H1 (cell line): ENCODE measurements around the gene AANAT.

Experiments used
- JUN ChIP-seq: IDR thresholded peaks from 2 replicates; pipeline ENCODE4 v1.6.1; 2011; ENCODE audit warnings: low read depth, mild to moderate bottlenecking, improper control_type of control experiment, low read length
- POLR2A ChIP-seq, 2 experiments: IDR thresholded peaks; 1 replicate in 1 of 2; 2 replicates in 1 of 2; pipeline ENCODE4 v1.6.1; 2011; ENCODE audit warnings: low read depth in 2 of 2, low read length in 2 of 2, mild to moderate bottlenecking in 2 of 2; ENCODE audit errors: control extremely low read depth in 1 of 2
- TBP ChIP-seq: IDR thresholded peaks from 2 replicates; pipeline ENCODE4 v1.6.1; 2011; ENCODE audit warnings: low read depth, low read length, improper control_type of control experiment
- TF ChIP-seq, protein P1 (sequence below): fragments of 300-600 bp; sonication (generic); IDR thresholded peaks from 2 replicates; pipeline ENCODE4 v1.7.1; 2012; ENCODE audit warnings: low read length, moderate library complexity, mild to moderate bottlenecking, inconsistent platforms; ENCODE audit not compliant: insufficient replicate concordance
- TF ChIP-seq, protein P2 (sequence below), 3 experiments: IDR thresholded peaks; 1 replicate in 2 of 3; 2 replicates in 1 of 3; pipeline versions ENCODE4 v1.5.1 to v1.6.1; 2011; ENCODE audit warnings: low read length in 3 of 3, mild to moderate bottlenecking in 3 of 3, inconsistent platforms in 2 of 3, low read depth in 1 of 3, moderate library complexity in 1 of 3; ENCODE audit not compliant: insufficient read depth in 1 of 3; ENCODE audit errors: control extremely low read depth in 1 of 3

DNA sequence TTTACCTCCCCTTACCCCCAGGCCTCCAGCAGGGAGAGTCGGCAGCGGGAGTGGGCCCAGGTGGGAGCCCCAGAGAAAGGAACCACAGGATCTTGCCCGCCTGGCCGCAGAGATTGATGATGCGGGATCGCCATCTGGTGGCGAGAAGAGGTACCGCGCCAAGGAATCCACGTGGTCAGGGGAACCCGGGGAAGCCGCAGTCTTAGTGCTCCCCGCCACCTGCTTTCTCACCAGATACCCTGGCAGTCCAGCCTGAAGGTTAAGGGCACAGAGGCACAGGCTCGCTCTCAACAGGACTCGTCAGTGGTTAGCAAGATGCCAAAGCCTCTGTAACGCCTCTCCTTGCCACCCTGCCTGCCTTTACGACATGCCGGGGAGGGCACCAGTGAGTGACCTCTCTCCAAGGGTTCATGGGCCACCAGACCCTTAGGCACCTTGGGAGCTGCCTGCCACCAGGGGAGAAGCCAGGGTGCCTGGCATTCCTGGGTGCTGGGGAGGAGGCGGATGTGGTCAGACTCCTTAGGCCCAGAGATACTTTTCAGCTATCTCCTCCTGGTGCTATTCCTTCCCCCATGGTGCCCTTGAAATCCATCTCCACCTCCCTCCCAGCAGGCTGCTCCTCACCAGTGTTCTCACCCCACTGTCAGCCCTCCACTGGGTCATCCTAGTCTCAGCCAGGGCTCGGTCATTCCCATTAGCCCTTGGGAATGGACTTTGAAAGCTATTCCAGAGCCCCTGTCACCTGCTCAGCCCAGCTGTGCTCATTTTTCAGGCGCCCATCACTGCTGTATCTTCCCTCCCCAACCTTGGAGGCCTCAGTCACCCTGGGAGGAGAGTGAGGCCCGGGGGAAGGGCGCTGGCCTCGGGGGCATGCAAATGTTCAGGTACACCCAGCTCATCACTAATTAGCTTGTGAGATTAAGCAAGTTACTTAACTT lies 39.3 kb downstream of the AANAT start:
- TF ChIP-seq, protein P1, sequence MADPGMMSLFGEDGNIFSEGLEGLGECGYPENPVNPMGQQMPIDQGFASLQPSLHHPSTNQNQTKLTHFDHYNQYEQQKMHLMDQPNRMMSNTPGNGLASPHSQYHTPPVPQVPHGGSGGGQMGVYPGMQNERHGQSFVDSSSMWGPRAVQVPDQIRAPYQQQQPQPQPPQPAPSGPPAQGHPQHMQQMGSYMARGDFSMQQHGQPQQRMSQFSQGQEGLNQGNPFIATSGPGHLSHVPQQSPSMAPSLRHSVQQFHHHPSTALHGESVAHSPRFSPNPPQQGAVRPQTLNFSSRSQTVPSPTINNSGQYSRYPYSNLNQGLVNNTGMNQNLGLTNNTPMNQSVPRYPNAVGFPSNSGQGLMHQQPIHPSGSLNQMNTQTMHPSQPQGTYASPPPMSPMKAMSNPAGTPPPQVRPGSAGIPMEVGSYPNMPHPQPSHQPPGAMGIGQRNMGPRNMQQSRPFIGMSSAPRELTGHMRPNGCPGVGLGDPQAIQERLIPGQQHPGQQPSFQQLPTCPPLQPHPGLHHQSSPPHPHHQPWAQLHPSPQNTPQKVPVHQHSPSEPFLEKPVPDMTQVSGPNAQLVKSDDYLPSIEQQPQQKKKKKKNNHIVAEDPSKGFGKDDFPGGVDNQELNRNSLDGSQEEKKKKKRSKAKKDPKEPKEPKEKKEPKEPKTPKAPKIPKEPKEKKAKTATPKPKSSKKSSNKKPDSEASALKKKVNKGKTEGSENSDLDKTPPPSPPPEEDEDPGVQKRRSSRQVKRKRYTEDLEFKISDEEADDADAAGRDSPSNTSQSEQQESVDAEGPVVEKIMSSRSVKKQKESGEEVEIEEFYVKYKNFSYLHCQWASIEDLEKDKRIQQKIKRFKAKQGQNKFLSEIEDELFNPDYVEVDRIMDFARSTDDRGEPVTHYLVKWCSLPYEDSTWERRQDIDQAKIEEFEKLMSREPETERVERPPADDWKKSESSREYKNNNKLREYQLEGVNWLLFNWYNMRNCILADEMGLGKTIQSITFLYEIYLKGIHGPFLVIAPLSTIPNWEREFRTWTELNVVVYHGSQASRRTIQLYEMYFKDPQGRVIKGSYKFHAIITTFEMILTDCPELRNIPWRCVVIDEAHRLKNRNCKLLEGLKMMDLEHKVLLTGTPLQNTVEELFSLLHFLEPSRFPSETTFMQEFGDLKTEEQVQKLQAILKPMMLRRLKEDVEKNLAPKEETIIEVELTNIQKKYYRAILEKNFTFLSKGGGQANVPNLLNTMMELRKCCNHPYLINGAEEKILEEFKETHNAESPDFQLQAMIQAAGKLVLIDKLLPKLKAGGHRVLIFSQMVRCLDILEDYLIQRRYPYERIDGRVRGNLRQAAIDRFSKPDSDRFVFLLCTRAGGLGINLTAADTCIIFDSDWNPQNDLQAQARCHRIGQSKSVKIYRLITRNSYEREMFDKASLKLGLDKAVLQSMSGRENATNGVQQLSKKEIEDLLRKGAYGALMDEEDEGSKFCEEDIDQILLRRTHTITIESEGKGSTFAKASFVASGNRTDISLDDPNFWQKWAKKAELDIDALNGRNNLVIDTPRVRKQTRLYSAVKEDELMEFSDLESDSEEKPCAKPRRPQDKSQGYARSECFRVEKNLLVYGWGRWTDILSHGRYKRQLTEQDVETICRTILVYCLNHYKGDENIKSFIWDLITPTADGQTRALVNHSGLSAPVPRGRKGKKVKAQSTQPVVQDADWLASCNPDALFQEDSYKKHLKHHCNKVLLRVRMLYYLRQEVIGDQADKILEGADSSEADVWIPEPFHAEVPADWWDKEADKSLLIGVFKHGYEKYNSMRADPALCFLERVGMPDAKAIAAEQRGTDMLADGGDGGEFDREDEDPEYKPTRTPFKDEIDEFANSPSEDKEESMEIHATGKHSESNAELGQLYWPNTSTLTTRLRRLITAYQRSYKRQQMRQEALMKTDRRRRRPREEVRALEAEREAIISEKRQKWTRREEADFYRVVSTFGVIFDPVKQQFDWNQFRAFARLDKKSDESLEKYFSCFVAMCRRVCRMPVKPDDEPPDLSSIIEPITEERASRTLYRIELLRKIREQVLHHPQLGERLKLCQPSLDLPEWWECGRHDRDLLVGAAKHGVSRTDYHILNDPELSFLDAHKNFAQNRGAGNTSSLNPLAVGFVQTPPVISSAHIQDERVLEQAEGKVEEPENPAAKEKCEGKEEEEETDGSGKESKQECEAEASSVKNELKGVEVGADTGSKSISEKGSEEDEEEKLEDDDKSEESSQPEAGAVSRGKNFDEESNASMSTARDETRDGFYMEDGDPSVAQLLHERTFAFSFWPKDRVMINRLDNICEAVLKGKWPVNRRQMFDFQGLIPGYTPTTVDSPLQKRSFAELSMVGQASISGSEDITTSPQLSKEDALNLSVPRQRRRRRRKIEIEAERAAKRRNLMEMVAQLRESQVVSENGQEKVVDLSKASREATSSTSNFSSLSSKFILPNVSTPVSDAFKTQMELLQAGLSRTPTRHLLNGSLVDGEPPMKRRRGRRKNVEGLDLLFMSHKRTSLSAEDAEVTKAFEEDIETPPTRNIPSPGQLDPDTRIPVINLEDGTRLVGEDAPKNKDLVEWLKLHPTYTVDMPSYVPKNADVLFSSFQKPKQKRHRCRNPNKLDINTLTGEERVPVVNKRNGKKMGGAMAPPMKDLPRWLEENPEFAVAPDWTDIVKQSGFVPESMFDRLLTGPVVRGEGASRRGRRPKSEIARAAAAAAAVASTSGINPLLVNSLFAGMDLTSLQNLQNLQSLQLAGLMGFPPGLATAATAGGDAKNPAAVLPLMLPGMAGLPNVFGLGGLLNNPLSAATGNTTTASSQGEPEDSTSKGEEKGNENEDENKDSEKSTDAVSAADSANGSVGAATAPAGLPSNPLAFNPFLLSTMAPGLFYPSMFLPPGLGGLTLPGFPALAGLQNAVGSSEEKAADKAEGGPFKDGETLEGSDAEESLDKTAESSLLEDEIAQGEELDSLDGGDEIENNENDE, result no peak
- TF ChIP-seq, protein P2, sequence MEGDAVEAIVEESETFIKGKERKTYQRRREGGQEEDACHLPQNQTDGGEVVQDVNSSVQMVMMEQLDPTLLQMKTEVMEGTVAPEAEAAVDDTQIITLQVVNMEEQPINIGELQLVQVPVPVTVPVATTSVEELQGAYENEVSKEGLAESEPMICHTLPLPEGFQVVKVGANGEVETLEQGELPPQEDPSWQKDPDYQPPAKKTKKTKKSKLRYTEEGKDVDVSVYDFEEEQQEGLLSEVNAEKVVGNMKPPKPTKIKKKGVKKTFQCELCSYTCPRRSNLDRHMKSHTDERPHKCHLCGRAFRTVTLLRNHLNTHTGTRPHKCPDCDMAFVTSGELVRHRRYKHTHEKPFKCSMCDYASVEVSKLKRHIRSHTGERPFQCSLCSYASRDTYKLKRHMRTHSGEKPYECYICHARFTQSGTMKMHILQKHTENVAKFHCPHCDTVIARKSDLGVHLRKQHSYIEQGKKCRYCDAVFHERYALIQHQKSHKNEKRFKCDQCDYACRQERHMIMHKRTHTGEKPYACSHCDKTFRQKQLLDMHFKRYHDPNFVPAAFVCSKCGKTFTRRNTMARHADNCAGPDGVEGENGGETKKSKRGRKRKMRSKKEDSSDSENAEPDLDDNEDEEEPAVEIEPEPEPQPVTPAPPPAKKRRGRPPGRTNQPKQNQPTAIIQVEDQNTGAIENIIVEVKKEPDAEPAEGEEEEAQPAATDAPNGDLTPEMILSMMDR (IDR thresholded peaks at IDR 0.05; ENCODE audit: control extremely low read depth in 1 of 3, insufficient read depth in 1 of 3, low read depth in 1 of 3, low read length in 3 of 3), result peak; percentile 92 to 98 (median 93)
- TF ChIP-seq TBP (no peak), POLR2A (IDR thresholded peaks at IDR 0.05; ENCODE audit: control extremely low read depth in 1 of 2, low read depth in 2 of 2, low read length in 2 of 2) (no peak), JUN (no peak)
